Stimulated activated CD8-positive, alpha-beta memory T cell treated with anti-CD3 and anti-CD28 coated beads, Interleukin-7, amount 100 ng/mL, for 4 hours (primary cell): Measurements from ENCODE around the gene ATF7IP2.

ENCODE experiments used
- DNase-seq, 2 donors: peaks; one replicate each; pipeline ENCODE4 v3.0.0-alpha.2; 2020; ENCODE audit warnings: low read depth in 2 of 2

Gene ATF7IP2

DNA sequence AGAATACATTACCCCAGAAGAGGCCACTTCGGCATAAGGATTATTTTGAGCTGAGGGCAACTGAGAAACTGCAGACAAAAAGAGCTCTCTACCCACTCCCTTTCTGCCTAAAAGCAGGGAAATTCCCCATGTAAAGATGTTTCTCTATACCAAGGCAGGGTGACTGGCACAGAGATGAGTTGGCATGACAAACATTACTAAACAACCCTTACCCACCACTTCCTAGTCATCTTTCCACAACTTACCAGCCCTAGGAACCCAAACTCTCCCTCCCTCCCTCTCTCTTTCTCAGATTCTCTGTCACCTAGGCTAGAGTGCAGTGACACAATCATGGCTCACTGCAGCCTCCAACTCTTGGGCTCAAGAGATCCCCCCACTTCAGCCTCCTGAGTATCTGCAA lies 126.0 kb downstream of the ATF7IP2 start:
- DNase-seq: no peak

DNA sequence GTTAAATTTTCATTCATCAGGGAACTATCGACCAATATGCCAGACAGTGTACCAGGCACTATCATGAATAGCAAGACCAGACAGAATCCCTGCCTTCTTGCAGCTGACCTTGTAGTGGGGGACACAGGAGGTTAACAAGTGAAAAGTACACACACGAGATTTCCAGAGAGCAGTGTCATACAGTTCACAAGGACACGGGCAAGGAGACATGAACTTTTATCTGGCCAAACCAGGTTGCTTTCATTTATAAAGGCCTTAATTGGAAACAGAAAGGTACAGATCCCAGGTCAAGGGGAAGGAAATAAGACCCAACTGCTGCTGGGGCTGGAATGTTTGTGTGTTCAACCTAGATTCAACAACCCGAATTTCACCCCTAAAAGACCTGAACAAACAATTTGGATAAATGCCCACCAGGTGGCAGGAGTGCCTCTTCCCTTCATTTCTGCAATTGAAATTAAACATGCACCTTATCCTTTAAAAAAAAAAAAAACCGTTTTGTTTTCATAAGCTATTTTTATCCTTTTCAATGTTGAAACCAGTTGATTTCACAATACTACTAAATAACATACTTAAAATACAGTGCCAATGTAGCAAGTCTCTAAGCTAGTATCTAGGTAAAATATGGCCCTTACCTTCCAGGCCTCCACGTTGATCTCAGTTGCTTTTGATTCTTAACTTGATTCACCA lies 128.7 kb downstream of the ATF7IP2 start:
- no peak for DNase-seq

DNA sequence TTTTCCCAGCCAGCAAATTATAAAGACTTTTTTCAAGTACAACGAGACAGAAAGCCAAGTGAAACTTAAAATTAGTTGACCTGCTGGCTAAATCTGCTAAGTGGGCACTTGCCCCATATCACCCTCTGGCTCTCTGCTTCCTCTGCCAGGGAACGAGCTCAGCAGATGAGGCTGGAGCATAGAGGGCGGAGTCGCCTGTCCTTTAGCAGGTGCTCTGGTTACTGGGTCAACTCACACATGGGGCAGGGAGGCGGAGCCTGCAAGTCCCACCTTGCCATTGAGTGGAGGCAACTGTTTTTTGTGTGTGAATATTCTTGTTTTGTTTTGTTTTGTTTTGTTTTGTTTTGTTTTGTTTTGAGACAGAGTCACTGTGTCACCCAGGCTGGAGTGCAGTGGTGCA lies 132.0 kb downstream of the ATF7IP2 start:
- DNase-seq: no peak

DNA sequence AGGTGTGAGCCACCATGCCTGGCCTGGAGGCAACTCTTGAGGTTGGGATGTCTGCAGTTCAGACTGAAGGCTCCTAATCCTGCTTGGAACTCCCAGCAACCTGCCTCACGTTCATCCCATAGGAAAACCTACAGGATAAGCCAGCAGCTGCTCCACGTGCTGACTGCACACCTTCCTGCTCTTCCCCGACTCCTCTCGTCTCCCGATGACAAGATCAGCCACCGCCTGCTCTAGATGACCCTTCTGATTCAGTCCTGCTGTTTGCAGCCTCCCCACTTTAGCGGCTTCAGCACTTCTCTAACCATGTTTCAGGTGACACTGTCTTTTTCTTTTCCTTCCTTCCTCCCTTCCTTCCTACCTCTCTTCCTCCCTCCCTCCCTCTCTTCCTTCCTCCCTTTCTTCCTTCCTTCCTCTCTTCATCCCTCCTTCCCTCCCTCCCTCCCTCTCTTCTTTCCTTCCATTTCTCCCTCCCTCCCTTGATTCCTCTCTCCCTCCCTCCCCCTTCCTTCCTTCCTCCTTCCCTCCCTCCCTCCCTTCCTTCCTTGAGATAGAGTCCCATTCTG lies 132.7 kb downstream of the ATF7IP2 start:
- DNase-seq: no peak

DNA sequence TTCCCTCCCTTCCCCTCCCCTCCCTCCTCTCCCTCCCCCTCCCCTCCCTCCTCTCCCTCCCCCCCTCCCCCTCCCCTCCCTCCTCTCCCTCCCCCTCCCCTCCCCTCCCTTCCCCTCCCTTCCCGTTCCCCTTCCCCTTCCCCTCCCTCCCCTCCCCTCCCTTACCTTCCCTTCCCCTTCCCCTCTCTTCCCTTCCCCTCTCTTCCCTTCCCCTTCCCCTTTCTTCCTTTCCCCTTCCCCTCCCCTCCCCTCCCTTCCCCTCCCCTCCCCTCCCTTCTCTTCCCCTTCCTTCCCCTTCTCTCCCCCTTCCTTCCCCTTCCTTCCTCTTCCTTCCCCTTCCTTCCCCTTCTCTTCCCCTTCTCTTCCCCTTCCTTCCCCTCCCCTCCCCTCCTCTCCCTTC lies 133.4 kb downstream of the ATF7IP2 start:
- DNase-seq: no peak

DNA sequence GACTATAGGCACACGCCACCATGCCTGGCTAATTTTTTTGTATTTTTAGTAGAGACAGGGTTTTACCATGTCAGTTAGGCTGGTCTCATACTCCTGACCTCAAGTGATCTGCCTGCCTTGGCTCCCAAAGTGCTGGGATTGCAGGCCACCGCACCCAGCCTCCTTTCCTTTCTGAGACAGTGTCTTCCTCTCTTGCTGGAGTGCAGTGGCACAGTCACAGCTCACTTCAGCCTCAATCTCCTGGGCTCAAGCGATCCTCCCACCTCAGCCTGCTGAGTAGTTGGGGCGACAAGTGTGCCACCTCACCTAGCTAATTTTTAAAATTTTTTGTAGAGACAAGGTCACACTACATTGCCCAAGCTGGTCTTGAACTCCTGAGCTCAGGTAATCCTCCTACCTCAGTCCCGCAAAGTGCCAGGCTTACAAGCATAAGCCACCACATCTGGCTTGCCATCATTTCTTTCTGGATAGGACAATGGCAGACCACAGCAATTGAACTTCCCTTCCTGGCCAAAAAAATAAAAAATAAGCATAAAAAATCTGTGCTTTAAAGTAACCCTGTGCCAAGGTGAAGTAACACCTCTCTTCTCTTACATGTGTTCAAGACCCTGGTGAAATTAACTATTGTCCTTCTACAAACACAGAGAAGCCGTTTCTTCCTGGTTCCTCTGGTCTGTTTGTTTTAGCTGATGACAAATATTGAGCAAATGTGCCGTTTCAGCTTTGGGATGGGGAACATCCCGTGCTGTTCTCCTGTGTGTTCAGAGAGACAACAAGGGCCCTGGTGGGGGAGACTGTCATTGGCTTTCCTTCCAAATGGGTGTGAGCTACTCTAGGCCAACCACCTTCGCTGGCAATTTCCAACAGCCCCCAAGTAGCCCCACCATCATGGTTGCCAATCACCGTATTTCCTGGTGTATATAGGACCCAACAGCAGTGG lies 134.3 kb downstream of the ATF7IP2 start:
- DNase-seq: no peak

DNA sequence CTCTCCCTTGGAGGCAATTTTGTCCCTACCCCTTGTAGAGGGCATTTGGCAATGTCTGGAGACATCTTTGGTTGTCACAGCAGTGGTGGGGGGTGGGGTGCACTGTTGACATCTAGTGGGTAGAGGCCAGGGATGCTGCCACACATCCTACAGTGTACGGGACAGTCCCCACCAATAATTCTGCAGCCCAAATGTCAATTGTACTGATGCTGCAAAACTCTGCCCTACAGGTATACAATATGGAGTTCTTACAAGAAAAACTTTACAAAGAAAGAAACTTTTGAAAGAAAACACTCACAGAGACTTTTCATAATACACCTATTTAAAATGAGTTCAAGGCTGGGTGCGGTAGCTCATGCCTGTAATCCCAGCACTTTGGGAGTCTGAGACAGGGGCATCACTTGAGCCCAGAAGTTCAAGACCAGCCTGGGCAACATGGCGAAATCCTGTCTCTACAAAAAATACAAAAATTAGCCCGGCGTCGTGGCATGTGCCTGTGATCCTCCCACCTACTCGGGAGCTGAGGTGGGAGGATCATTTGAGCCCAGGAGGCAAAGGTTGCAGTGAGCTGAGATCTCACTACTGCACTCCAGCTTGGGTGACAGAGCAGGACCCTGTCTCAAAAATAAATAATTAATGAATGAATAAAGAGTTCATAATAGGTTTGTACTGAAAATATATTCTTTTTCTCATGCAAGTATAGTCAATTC lies 135.2 kb downstream of the ATF7IP2 start:
- no peak for DNase-seq

DNA sequence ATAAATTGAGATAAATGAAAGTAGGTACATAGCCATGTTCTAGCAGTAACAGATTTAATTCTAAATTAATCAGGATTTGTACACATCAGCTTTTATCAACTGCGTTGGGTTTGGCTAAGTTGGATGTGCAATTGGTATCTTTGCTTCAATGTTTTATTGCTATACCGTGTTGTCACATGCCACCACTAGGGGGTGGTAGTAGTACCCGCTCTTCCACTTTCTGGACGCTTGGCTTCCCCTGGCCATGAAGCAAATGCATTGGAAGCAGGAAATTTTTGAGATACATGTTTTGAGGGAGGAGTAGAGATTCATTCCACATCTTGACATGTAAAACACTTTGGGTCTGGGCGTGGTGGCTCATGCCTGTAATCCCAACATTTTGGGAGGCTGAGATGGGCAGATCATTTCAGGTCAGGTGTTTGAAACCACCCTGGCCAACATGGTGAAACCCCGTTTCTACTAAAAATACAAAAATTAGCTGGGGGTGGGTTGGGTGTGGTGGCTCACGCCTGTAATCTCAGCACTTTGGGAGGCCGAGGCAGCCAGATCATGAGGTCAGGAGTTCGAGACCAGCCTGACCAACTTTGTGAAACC lies 135.9 kb downstream of the ATF7IP2 start:
- no peak for DNase-seq

DNA sequence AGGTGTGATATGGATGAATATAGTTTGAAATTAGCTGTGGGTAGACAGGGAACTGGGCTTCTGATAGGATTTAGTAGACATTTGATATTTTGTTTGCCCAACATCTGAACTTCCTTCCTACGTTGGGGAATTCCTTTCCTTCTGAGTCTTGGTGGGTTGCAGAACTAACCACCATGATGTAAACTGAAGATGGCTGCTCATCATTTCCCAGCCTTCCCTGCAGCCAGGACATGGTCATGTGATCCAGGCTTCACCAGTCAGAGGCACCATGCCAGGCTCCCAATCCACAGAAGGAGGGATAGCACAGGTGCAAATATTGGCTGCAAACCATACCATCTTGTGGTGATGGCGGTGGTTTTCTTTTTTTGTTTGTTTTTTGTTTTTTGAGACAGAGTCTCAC lies 137.1 kb downstream of the ATF7IP2 start:
- no peak for DNase-seq

DNA sequence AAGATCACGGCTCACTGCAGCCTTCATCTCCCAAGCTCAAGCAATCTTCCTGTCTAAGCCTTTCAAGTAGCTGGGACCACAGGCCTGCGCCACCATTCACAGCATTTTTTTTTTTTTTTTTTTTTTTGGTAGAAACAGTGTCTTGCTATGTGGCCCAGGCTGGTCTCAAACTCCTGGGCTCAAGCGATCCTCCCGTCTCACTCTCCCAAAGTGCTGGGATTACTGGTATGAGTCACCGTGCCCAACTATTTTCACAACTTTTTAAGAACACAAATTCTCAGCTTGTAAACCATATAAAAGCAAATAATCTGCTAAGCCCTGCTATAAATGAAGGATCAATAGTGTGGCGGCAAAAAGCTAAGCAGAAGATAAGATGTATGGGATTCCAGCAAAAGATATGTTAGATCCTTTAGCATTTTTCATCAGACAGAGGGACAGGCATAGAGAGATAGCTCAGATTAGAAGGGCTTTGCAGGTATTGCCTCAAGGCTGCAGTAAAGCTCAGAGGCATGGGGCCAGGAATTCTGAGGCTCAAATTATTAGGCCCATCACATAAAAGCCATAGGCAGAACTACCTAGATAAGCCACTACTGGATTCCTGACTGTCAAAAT lies 139.5 kb downstream of the ATF7IP2 start:
- no peak for DNase-seq

DNA sequence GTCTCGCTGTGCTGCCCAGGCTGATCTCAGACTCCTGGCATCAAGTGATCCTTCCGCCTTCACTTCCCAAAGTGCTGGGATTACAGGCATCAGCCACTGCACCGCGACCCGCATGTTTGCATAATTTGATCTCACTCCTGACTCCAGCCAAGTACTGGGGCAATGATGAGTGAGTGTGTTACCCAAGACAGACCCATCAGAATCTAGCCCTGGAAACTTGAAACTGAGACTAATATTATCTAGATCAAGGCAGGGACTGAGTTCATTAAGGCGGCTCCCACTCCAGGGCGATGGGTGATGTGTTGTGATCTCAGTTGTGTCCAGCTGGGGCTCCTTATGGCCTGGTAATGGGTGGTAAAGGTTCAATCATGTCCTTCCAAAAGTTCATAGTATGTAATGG lies 141.1 kb downstream of the ATF7IP2 start:
- DNase-seq: no peak

DNA sequence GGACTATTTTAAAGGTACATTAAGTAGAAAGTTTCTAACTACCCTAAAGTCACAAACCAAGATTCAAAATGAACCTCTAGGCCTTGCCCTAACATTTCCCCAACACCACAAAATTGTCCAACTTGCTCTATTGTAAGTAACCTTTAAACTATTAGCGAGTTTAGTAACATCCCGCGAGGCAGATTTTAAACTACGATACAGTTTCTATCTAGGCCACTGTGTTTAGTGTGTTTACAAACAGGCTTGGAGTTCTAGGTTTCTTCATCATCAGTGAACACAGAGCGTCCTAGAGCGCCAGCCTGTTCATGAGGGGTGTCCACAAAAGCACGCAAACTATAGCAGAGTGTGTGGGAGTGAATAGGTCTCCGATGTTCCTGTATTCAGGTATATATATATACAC lies 142.8 kb downstream of the ATF7IP2 start:
- DNase-seq: no peak

DNA sequence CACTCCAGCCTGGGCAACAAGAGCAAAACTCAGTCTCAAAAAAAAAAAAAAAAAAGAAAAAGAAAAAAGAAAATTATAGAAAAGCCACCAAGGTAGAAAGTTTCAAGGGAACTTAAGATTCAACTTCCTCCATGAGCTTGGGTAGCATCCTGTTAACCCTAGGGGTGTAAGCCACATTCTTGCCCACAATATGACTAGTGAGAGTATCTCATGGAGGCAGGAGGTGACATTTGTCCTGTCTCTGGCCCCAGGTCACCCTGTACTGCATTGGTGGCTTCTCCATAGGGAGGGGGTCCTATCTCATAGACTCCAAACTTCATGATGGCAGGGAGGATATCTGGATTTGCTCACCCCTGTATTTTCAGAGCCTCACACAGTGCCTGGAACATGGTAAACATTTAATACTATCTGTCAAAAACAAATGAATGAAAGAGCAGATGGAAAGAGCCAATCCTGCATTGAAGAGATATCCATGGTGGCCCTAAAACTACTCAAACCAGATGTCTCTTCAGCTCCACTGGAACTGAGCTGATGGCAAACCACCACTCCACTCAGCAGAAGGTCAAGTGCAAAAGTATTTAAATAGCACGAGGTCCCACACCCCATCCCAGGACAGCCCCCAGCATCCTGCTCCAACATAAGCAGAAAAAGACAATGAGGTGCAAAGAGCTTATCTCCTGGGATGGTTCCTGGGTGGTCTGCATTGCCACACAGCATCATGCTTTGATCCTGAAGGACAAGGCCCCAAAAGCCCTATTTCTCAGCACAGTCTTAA lies 144.2 kb downstream of the ATF7IP2 start:
- no peak for DNase-seq

DNA sequence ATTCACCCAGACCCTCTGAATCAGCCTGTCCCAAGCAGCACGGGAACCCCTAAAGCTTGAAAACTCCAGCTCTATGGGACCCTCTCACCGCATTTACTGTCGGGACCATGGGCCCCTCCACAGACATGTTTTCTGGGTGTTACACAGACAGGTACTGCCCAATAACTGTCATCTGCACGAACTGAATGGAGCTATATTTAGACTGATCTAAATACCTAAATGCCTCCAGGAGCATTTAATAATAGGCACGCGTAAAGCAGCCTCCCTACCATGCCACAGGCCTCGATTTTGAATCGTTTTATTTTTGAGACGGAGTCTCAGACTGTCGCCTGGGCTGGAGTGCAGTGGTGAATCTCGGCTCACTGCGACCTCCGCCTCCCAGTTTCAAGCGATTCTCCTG lies 144.8 kb downstream of the ATF7IP2 start:
- DNase-seq: no peak

DNA sequence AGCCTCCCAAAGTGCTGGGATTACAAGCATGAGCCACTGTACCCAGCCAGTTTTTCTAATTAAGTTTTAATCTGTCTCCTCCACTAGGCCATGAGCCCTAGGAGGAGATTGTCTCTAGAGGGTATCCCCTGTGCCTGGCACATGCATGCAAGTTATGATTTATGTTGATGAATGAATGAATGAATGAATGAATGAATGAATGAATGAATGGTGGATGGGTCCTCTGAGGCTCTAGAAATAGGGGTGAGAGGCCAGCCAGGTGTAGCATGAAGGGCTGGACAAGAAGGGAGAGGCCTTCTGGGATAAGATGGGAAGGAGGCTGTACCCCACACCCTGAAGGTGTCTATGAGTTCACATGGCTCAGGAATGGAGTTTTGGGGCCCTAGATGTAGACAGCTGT lies 145.7 kb downstream of the ATF7IP2 start:
- DNase-seq: no peak
